GM21390 (cell line): ENCODE data around the gene VTA1.
"Not testable (repeated sequence)": the region's sequence is repeated elsewhere in the genome, so short reads cannot be mapped to it uniquely, and the experiment has no call there.

Source experiments
- ATAC-seq: cut with Tn5 transposase; IDR thresholded peaks from one replicate; pipeline ENCODE4 v1.9.1; 2021; ENCODE audit not compliant: unreplicated experiment

Gene VTA1

GRCh38 chr6:142223938-142224337, 76.9 kb downstream of the VTA1 start:
- ATAC-seq: no peak

GRCh38 chr6:142225115-142225514, 78.1 kb downstream of the VTA1 start:
- no peak for ATAC-seq

GRCh38 chr6:142225552-142225951, 78.5 kb downstream of the VTA1 start:
- ATAC-seq: no peak

GRCh38 chr6:142226731-142227130, 79.7 kb downstream of the VTA1 start:
- ATAC-seq: no peak

- ATAC-seq: not testable (repeated sequence)
Measured at GRCh38 chr6:142229518-142230270, 82.6 kb downstream of the VTA1 start.

- ATAC-seq: not testable (repeated sequence)
Measured at GRCh38 chr6:142232206-142233044, 85.4 kb downstream of the VTA1 start.

GRCh38 chr6:142233945-142234682, 87.1 kb downstream of the VTA1 start:
- no peak for ATAC-seq

- ATAC-seq: no peak
Measured at GRCh38 chr6:142235272-142235671, 88.2 kb downstream of the VTA1 start.

- no peak for ATAC-seq
Measured at GRCh38 chr6:142235791-142236190, 88.7 kb downstream of the VTA1 start.

GRCh38 chr6:142236691-142237090, 89.6 kb downstream of the VTA1 start:
- ATAC-seq: no peak

GRCh38 chr6:142238881-142239280, 91.8 kb downstream of the VTA1 start:
- no peak for ATAC-seq

- ATAC-seq: no peak
Measured at GRCh38 chr6:142240179-142240578, 93.1 kb downstream of the VTA1 start.

- no peak for ATAC-seq
Measured at GRCh38 chr6:142241061-142241460, 94.0 kb downstream of the VTA1 start.

- no peak for ATAC-seq
Measured at GRCh38 chr6:142242269-142242668, 95.2 kb downstream of the VTA1 start.

GRCh38 chr6:142246960-142247359, 99.9 kb downstream of the VTA1 start:
- ATAC-seq: peak; percentile 75

GRCh38 chr6:142249266-142249665, 102.2 kb downstream of the VTA1 start:
- ATAC-seq: no peak

GRCh38 chr6:142251930-142252445, 104.9 kb downstream of the VTA1 start:
- no peak for ATAC-seq

GRCh38 chr6:142254513-142254912, 107.5 kb downstream of the VTA1 start:
- no peak for ATAC-seq

GRCh38 chr6:142255785-142256184, 108.7 kb downstream of the VTA1 start:
- no peak for ATAC-seq

GRCh38 chr6:142258305-142258704, 111.2 kb downstream of the VTA1 start:
- ATAC-seq: no peak

GRCh38 chr6:142258757-142259156, 111.7 kb downstream of the VTA1 start:
- ATAC-seq: no peak
